NT2/D1 (cell line): ENCODE data around the gene FAM237B.

Source experiments
- DNase-seq: peaks from one replicate; pipeline ENCODE4 v3.0.0-alpha.2; 2011; ENCODE audit warnings: low read depth, low spot score
- H3K27me3 ChIP-seq: 2 replicates; pipeline ENCODE4 v1.6.0; 2011; ENCODE audit warnings: mild to moderate bottlenecking; ENCODE audit not compliant: insufficient read length, insufficient read depth
- H3K36me3 ChIP-seq: 2 replicates; pipeline ENCODE4 v1.6.1; 2011; ENCODE audit warnings: mild to moderate bottlenecking, low read length, mixed read lengths; ENCODE audit not compliant: insufficient read depth, insufficient read length
- H3K4me1 ChIP-seq: 2 replicates; pipeline ENCODE4 v1.5.1; 2011; ENCODE audit not compliant: insufficient read depth, insufficient read length
- H3K4me3 ChIP-seq: 2 replicates; pipeline ENCODE4 v1.5.1; 2011; ENCODE audit warnings: low read depth; ENCODE audit not compliant: insufficient read length
- H3K9ac ChIP-seq: 2 replicates; pipeline ENCODE4 v1.6.0; 2011; ENCODE audit warnings: low read depth; ENCODE audit not compliant: insufficient read length
- H3K9me3 ChIP-seq: 2 replicates; pipeline ENCODE4 v1.5.1; 2011; ENCODE audit warnings: mild to moderate bottlenecking, low read length; ENCODE audit not compliant: insufficient read depth
- SUZ12 ChIP-seq: IDR thresholded peaks from 2 replicates; pipeline ENCODE4 v1.6.1; 2011; ENCODE audit not compliant: insufficient read length, insufficient read depth; ENCODE audit errors: extremely low read depth
- YY1 ChIP-seq: IDR thresholded peaks from 2 replicates; pipeline ENCODE4 v1.6.1; 2011; ENCODE audit not compliant: insufficient read length, insufficient read depth
- ZNF274 ChIP-seq: IDR thresholded peaks from 2 replicates; pipeline ENCODE4 v1.6.1; 2011; ENCODE audit warnings: mild to moderate bottlenecking, low read depth, low read length

The FAM237B gene

DNA sequence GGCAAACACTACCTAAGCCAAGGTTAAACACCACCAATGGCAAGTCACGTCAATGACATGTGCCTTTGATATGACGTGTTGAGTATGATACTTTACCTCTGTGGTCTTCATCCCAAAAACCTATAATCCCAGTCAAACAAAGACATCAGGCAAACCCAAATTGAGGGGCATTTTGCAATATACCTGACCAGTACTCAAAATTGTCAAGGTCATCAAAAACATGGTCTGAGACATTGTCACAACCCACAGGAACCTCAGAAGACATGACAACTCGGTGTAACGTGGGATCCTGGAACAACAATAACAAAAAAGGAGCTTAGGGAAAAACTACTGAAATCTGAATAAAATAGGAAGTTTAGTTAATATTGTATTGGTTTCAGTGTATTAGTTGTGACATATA, 7.2 kb downstream of the FAM237B start:
- H3K4me1 ChIP-seq: no peaks in the 10 kb centered on the region
- H3K36me3 ChIP-seq: no peaks in the 10 kb centered on the region
- DNase-seq: no peak
- TF ChIP-seq YY1: no peak
- H3K9me3 ChIP-seq: no peaks in the 10 kb centered on the region
- no peak overlapping the region for H3K4me3 ChIP-seq
- H3K9ac ChIP-seq: no peak overlapping the region
- H3K27me3 ChIP-seq: no peaks in the 10 kb centered on the region

DNA sequence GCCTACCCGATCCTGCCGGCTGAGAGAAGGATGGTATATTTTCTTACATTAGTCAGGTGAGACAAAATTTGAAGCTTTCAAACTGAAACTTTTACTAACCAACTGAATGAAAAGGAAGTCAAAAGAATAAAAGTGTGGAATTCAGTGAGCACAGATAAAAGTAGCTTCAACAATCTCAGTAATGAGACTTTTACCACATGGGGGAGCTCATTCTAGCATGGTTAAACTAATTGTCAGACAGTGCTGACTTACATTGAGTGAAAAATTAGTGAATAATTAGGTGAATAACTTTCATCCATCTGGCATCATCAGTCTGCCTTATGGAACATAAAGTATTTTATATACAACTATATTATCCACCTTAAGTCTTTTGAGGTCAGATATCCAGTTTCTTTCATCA, 8.4 kb downstream of the FAM237B start:
- H3K27me3 ChIP-seq: no peaks in the 10 kb centered on the region
- no peak overlapping the region for H3K9ac ChIP-seq
- DNase-seq: no peak
- H3K4me3 ChIP-seq: no peak overlapping the region
- H3K36me3 ChIP-seq: no peaks in the 10 kb centered on the region
- H3K9me3 ChIP-seq: no peaks in the 10 kb centered on the region
- no peak for TF ChIP-seq SUZ12
- TF ChIP-seq YY1: no peak
- H3K4me1 ChIP-seq: no peaks in the 10 kb centered on the region

DNA sequence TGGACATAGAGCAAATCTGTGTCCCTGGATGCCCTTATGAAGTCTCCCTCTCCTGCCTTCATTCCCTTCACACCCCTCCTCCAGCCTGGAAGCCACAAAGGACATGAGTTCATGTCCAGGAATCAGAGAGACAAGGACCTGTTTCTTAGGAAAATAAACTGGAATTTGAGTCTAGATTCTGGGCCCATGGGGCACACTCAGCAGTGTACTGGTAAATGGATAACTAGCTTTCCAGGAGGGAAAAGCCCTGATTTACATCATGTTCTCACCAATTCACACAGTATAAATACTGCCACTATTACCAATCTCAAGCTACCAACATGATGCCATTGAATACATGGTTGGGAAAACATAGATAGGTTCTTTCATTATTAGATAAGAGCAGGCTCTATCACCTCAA, 9.9 kb downstream of the FAM237B start:
- Histone ChIP-seq H3K4me3 (no peak overlapping the region), H3K9me3 (no peaks in the 10 kb centered on the region), H3K36me3 (no peaks in the 10 kb centered on the region), H3K4me1 (no peaks in the 10 kb centered on the region), H3K9ac (no peak overlapping the region), H3K27me3 (no peaks in the 10 kb centered on the region)
- DNase-seq: no peak
- TF ChIP-seq ZNF274 (no peak), SUZ12 (no peak)

GRCh38 chr7:90309872-90310271, 11.2 kb downstream of the FAM237B start:
- H3K4me1 ChIP-seq: no peaks in the 10 kb centered on the region
- H3K36me3 ChIP-seq: no peaks in the 10 kb centered on the region
- H3K9me3 ChIP-seq: no peaks in the 10 kb centered on the region
- no peak for DNase-seq
- H3K4me3 ChIP-seq: no peak overlapping the region
- H3K27me3 ChIP-seq: no peaks in the 10 kb centered on the region
- TF ChIP-seq ZNF274: no peak
- no peak for TF ChIP-seq SUZ12
- no peak for TF ChIP-seq YY1
- H3K9ac ChIP-seq: no peak overlapping the region

DNA sequence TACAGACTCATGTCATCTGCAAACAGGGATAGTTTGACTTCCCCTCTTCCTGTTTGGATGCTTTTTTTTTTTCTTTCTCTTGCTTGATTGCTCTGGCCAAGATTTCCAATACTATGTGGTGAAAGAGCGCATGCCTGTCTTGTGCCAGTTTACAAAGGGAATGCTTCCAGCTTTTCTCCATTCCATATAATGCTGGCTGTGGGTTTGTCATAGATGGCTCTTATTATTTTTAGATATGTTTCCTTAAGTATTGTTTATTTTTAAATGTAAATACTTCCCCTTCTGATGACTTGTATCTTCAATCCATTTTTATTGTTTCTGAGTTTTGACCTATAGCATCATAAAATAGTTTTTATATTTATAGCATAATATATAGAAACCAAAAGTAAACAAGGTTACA, 17.9 kb downstream of the FAM237B start:
- no peak overlapping the region for H3K9ac ChIP-seq
- TF ChIP-seq SUZ12: no peak
- no peak for TF ChIP-seq ZNF274
- no peak for TF ChIP-seq YY1
- no peaks in the 10 kb centered on the region for H3K36me3 ChIP-seq
- DNase-seq: no peak
- no peaks in the 10 kb centered on the region for H3K4me1 ChIP-seq
- no peaks in the 10 kb centered on the region for H3K27me3 ChIP-seq
- no peak overlapping the region for H3K4me3 ChIP-seq
- H3K9me3 ChIP-seq: no peaks in the 10 kb centered on the region

- Histone ChIP-seq H3K4me3 (no peak overlapping the region), H3K36me3 (no peaks in the 10 kb centered on the region), H3K9me3 (no peaks in the 10 kb centered on the region), H3K4me1 (no peaks in the 10 kb centered on the region), H3K9ac (no peak overlapping the region), H3K27me3 (no peaks in the 10 kb centered on the region)
- peak; percentile 48 for DNase-seq
- no peak for TF ChIP-seq ZNF274
- TF ChIP-seq YY1: no peak
- no peak for TF ChIP-seq SUZ12
Measured at GRCh38 chr7:90298145-90299038, 22.7 kb downstream of the FAM237B start.

DNA sequence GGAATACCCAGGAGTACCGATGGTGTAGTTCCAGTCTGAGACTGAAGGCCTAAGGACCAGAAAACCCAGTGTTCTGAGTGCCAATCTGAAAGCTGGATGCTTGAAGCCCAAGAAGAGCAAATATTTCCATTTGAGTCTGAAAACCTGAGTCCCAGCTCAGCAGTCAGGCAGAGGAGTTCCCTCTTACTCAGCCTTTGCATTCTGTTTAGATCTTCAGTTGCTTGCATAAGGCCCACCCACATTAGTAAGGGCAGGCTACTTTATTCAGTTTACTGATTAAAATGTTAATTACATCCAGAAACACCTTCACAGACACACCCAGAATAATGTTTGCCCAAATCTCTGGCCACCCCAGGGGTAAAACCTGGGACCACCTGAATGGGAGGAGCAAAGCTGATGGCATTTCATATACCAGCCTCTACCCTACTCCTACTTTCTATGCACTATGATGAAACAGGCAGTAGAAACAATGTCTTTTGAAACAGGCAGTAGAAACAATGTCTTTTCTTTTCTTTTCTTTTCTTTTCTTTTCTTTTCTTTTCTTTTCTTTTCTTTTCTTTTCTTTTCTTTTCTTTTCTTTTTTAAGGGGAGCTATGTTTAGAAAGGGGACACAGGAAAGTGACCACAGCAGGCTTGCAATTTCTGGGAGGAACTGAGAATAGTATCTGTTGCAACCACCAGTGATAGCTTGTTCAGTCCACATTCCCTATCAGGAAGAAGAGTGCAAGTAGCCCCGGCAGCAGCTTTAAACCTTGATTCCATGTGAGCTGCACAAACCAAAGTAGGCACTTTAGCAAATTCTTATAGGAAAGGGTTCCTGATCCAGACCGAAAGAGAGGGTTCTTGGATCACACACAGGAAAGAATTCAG, 30.6 kb downstream of the FAM237B start:
- no peak overlapping the region for H3K9ac ChIP-seq
- no peaks in the 10 kb centered on the region for H3K27me3 ChIP-seq
- TF ChIP-seq ZNF274 (no peak), YY1 (no peak), SUZ12 (no peak)
- no peaks in the 10 kb centered on the region for H3K36me3 ChIP-seq
- H3K4me3 ChIP-seq: no peak overlapping the region
- peaks cover 6% of the 10 kb centered on the region; the same call in 1 of the 2 replicates for H3K9me3 ChIP-seq
- H3K4me1 ChIP-seq: no peaks in the 10 kb centered on the region
- no peak for DNase-seq
